Mesenchymal stem cell (in vitro differentiated cells and primary cell): ENCODE results near the gene NDUFAF2.

Experiments used
- DNase-seq: peaks from one replicate; pipeline ENCODE4 v3.0.0-alpha.2; 2013
- H2AFZ ChIP-seq: one replicate; pipeline ENCODE4 v1.6.1; 2013; ENCODE audit warnings: low read depth, mild to moderate bottlenecking, control low read depth, inconsistent platforms, low read length, moderate library complexity
- H2AK5ac ChIP-seq: 2 replicates; pipeline ENCODE4 v1.6.1; 2013; ENCODE audit warnings: low read length, moderate library complexity, mild to moderate bottlenecking, inconsistent platforms; ENCODE audit not compliant: severe bottlenecking
- H2BK120ac ChIP-seq: one replicate; pipeline ENCODE4 v1.6.1; 2013; ENCODE audit warnings: low read depth, mild to moderate bottlenecking, inconsistent platforms, low read length, moderate library complexity
- H2BK12ac ChIP-seq, 2 experiments: one replicate each; pipeline ENCODE4 v1.6.1; 2013; ENCODE audit warnings: inconsistent platforms in 2 of 2, low read length in 2 of 2, mild to moderate bottlenecking in 2 of 2, moderate library complexity in 2 of 2, control low read depth in 1 of 2
- H2BK15ac ChIP-seq: one replicate; pipeline ENCODE4 v1.6.1; 2013; ENCODE audit warnings: mild to moderate bottlenecking, low read depth, inconsistent platforms; ENCODE audit not compliant: poor library complexity, severe bottlenecking
- H2BK5ac ChIP-seq: 2 replicates; pipeline ENCODE4 v1.6.1; 2013; ENCODE audit warnings: low read depth, mild to moderate bottlenecking, low read length, control low read depth, inconsistent platforms; ENCODE audit not compliant: poor library complexity, severe bottlenecking
- H3K14ac ChIP-seq, 2 experiments: one replicate each; pipeline ENCODE4 v1.6.1; 2013; ENCODE audit warnings: inconsistent platforms in 2 of 2, low read length in 2 of 2, control low read depth in 1 of 2, mild to moderate bottlenecking in 1 of 2, moderate library complexity in 1 of 2
- H3K18ac ChIP-seq, 2 experiments: one replicate each; pipeline ENCODE4 v1.6.1; 2013; ENCODE audit warnings: inconsistent platforms in 2 of 2, low read length in 2 of 2, control low read depth in 1 of 2, low read depth in 1 of 2, mild to moderate bottlenecking in 1 of 2
- H3K23ac ChIP-seq, 2 experiments: one replicate each; pipeline ENCODE4 v1.6.1; 2013; ENCODE audit warnings: inconsistent platforms in 2 of 2, low read length in 2 of 2, mild to moderate bottlenecking in 2 of 2, moderate library complexity in 2 of 2, control low read depth in 1 of 2
- H3K27ac ChIP-seq: 2 replicates; pipeline ENCODE4 v1.5.1; 2013; ENCODE audit warnings: mild to moderate bottlenecking, moderate library complexity, low read length, control low read depth, inconsistent platforms; ENCODE audit not compliant: poor library complexity, severe bottlenecking
- H3K27me3 ChIP-seq, 2 experiments: 2 replicates each; pipeline versions ENCODE4 v1.6.1 to v1.7.0; 2013; ENCODE audit warnings: low read length in 2 of 2, mild to moderate bottlenecking in 2 of 2, moderate library complexity in 2 of 2, control low read depth in 1 of 2, inconsistent platforms in 1 of 2; ENCODE audit not compliant: control insufficient read depth in 1 of 2, insufficient read depth in 1 of 2
- H3K36me3 ChIP-seq, 2 experiments: 2 replicates each; pipeline versions ENCODE4 v1.6.1 to v1.7.0; 2013; ENCODE audit warnings: low read length in 2 of 2, control low read depth in 1 of 2, inconsistent platforms in 1 of 2, low read depth in 1 of 2, mild to moderate bottlenecking in 1 of 2; ENCODE audit not compliant: insufficient read depth in 2 of 2, control insufficient read depth in 1 of 2
- H3K4ac ChIP-seq, 2 experiments: one replicate each; pipeline ENCODE4 v1.6.1; 2013; ENCODE audit warnings: inconsistent platforms in 2 of 2, low read length in 2 of 2, mild to moderate bottlenecking in 2 of 2, moderate library complexity in 2 of 2, control low read depth in 1 of 2, low read depth in 1 of 2
- H3K4me1 ChIP-seq: 2 replicates; pipeline ENCODE4 v1.6.1; 2013; ENCODE audit warnings: low read depth, low read length, control low read depth; ENCODE audit not compliant: control insufficient read depth, insufficient read depth
- H3K4me2 ChIP-seq: 2 replicates; pipeline ENCODE4 v1.6.1; 2013; ENCODE audit warnings: low read length, mild to moderate bottlenecking, inconsistent platforms; ENCODE audit not compliant: poor library complexity, severe bottlenecking
- H3K4me3 ChIP-seq, 2 experiments: 2 replicates each; pipeline versions ENCODE4 v1.5.1 to v1.7.0; 2013; ENCODE audit warnings: low read length in 2 of 2, mild to moderate bottlenecking in 2 of 2, control low read depth in 1 of 2, low read depth in 1 of 2; ENCODE audit not compliant: insufficient read depth in 1 of 2
- H3K79me1 ChIP-seq: replicated peaks from 2 replicates; pipeline ENCODE4 v1.6.1; 2013; ENCODE audit warnings: mild to moderate bottlenecking, control low read depth, low read length, inconsistent platforms; ENCODE audit not compliant: poor library complexity, severe bottlenecking
- H3K9ac ChIP-seq: 2 replicates; pipeline ENCODE4 v1.7.0; 2013; ENCODE audit warnings: mild to moderate bottlenecking, low read length, moderate library complexity
- H3K9me3 ChIP-seq: 2 replicates; pipeline ENCODE4 v1.7.0; 2013; ENCODE audit warnings: mild to moderate bottlenecking, low read length; ENCODE audit not compliant: control insufficient read depth
- H4K8ac ChIP-seq: one replicate; pipeline ENCODE4 v1.6.1; 2013; ENCODE audit warnings: inconsistent platforms, mild to moderate bottlenecking, low read length, moderate library complexity
- H4K91ac ChIP-seq: one replicate; pipeline ENCODE4 v1.6.1; 2013; ENCODE audit warnings: mild to moderate bottlenecking, low read length, inconsistent platforms
- WGBS: methylation state at CpG from one replicate; pipeline ENCODE4 v1.1.7; 2013; ENCODE audit warnings: mixed read lengths; 5-methylcytosine and 5-hydroxymethylcytosine counted together

Gene NDUFAF2

DNA sequence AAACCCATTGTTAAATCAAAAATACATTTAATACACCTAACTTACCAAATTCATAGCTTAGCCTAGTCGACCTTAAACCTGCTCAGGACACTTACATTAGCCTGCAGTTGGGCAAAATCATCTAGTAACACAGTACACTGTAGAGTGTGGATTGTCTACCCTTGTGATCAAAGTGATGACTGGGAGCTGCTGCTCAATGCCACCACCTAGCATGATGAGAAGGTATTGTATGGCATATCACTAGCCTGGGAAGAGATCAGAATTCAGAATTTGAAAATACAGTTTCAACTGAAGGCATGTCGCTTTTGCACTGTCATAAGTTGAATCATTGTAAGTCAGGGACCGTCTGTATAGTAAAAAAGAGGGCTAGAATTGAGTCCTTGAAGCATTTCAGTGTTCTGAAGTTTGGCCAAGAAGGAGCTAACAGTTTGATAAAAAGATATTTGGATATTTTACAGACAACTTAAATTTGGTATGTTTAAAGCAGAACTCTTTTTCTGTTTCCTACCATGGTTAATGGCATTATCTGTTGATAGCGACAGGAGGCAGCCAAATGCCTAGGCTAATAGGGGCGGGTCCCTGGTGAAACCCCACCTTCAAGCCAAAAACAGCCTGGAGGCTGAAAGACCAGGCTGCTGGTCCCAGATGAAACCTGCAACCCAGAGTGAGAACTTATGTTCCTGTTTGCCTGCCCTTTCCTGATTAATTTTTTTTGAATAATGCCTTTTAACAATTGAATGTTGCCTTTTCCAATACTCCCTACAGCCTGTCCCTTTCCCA lies 194.3 kb downstream of the NDUFAF2 start:
- 73% methylated on average over 5 of the region's 5 CpGs for WGBS
- Histone ChIP-seq H2BK12ac (no peak overlapping the region), H3K4me3 (no peak overlapping the region), H3K23ac (no peak overlapping the region), H3K4me1 (no peaks in the 10 kb centered on the region), H3K4ac (no peak overlapping the region), H3K27ac (no peak overlapping the region), H2AK5ac (no peak overlapping the region), H3K36me3 (no peaks in the 10 kb centered on the region), H2BK120ac (no peak overlapping the region), H4K91ac (no peak overlapping the region), H2BK5ac (no peak overlapping the region), H4K8ac (no peak overlapping the region), H2AFZ (no peak overlapping the region), H3K79me1 (peaks cover 2% of the 10 kb centered on the region), H3K4me2 (no peak overlapping the region), H3K9me3 (no peaks in the 10 kb centered on the region), H3K18ac (no peak overlapping the region), H3K27me3 (no peaks in the 10 kb centered on the region), H3K9ac (no peak overlapping the region), H2BK15ac (no peak overlapping the region), H3K14ac (no peak overlapping the region)
- DNase-seq = no peak

DNA sequence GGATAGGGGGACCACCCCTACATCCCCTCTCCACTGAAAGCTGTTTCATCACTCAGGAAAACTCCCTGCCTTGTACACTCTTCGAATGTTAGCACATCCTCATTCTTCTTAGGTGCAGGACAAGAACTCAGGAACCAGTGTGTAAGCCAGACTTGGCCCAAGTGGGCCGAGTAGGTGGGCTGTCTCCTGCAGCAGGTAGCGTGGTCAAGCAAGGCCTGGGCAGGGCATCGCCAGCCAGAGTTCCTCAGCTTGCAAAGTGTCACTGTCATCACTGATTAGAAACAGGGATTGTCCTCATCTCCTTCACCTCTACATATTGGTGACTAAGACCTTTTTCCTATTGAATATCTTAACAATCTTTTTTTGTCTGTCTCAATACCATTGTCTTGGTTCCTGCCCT lies 194.9 kb downstream of the NDUFAF2 start:
- Histone ChIP-seq H3K4me1 (no peaks in the 10 kb centered on the region), H3K4me2 (no peak overlapping the region), H2BK120ac (no peak overlapping the region), H4K91ac (no peak overlapping the region), H2BK5ac (no peak overlapping the region), H3K4ac (no peak overlapping the region), H3K27ac (no peak overlapping the region), H3K18ac (no peak overlapping the region), H3K14ac (no peak overlapping the region), H3K9me3 (no peaks in the 10 kb centered on the region), H3K23ac (no peak overlapping the region), H3K36me3 (no peaks in the 10 kb centered on the region), H3K4me3 (no peak overlapping the region), H4K8ac (no peak overlapping the region), H3K79me1 (peaks cover 2% of the 10 kb centered on the region), H2BK15ac (no peak overlapping the region), H2AK5ac (no peak overlapping the region), H2BK12ac (no peak overlapping the region), H3K9ac (no peak overlapping the region), H3K27me3 (no peaks in the 10 kb centered on the region), H2AFZ (no peak overlapping the region)
- WGBS = 94% methylated on average over 4 of the region's 4 CpGs
- DNase-seq = no peak

DNA sequence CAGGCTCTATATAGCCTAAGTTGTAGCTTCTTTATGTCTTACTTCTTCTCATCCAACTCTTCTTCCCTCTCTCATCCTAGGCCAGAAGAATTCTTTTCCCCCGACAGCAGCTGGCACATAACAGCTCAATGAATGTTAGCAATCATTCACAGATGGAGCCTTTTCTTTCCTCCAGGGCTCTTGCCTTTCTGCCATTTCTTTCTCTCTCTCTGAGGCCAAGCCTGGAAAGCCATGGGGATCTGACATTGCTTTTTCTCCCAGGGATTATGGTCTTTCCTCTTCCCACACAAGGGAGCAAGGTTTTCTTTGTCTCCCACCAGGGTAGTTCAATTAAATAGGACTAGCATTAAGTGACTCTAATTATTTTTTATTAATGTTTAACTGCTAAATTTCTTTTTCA lies 196.8 kb downstream of the NDUFAF2 start:
- Histone ChIP-seq H4K8ac (no peak overlapping the region), H2BK5ac (no peak overlapping the region), H3K18ac (no peak overlapping the region), H3K27me3 (no peaks in the 10 kb centered on the region), H2AK5ac (no peak overlapping the region), H2AFZ (no peak overlapping the region), H3K27ac (no peak overlapping the region), H2BK12ac (no peak overlapping the region), H3K23ac (no peak overlapping the region), H3K36me3 (no peaks in the 10 kb centered on the region), H3K4me3 (no peak overlapping the region), H3K9ac (no peak overlapping the region), H4K91ac (no peak overlapping the region), H3K9me3 (no peaks in the 10 kb centered on the region), H3K14ac (no peak overlapping the region), H3K4me1 (no peaks in the 10 kb centered on the region), H2BK15ac (no peak overlapping the region), H3K4me2 (no peak overlapping the region), H3K4ac (no peak overlapping the region), H2BK120ac (no peak overlapping the region), H3K79me1 (peaks cover 5% of the 10 kb centered on the region)
- no peak for DNase-seq
- WGBS = 100% methylated on average over 1 of the region's 1 CpG

DNA sequence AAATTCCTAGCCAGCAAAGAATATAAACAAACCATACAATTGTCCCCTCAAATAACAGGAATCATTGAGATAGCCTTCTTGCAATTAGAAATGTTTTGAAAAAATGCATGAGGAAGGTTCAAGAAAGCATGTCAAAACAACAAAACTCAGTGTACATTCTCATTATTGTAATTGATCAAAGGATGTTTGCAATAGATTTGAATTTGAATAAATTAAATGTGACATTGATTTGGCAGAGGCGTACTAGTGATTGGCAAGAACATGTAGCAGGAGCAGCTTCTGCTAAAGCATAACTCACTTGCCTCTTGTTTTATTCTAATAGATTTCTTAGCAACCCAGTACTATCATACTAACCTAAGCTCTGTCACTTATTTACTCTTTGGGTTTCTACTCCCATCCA lies 197.4 kb downstream of the NDUFAF2 start:
- Histone ChIP-seq H3K14ac (no peak overlapping the region), H2BK5ac (no peak overlapping the region), H3K79me1 (peaks cover 5% of the 10 kb centered on the region), H3K9ac (no peak overlapping the region), H2BK15ac (no peak overlapping the region), H3K23ac (no peak overlapping the region), H2AFZ (no peak overlapping the region), H3K36me3 (no peaks in the 10 kb centered on the region), H3K4ac (no peak overlapping the region), H3K27me3 (no peaks in the 10 kb centered on the region), H2AK5ac (no peak overlapping the region), H3K27ac (no peak overlapping the region), H3K4me1 (no peaks in the 10 kb centered on the region), H3K9me3 (no peaks in the 10 kb centered on the region), H3K4me3 (no peak overlapping the region), H3K18ac (no peak overlapping the region), H4K8ac (no peak overlapping the region), H3K4me2 (no peak overlapping the region), H4K91ac (no peak overlapping the region), H2BK120ac (no peak overlapping the region), H2BK12ac (no peak overlapping the region)
- DNase-seq = no peak
- 86% methylated on average over 1 of the region's 1 CpG for whole genome bisulfite sequencing
